Glutamatergic neuron (in vitro differentiated cells): ENCODE results near the gene MAT2A. TPM values are rescaled to one million over a fixed set of nuclear protein-coding genes. Genes with fewer than 3 reads are reported as not detected.

Experiments used
- DNase-seq: peaks from one replicate; pipeline ENCODE4 v3.0.0; 2022
- H3K27ac Mint-ChIP-seq: one replicate; pipeline ENCODE4 v1.8.0; 2020; ENCODE audit warnings: mild to moderate bottlenecking, mixed read lengths, inconsistent platforms; ENCODE audit not compliant: unreplicated experiment
- H3K27me3 Mint-ChIP-seq: one replicate; pipeline ENCODE4 v1.8.0; 2020; ENCODE audit warnings: mild to moderate bottlenecking, moderate library complexity, mixed read lengths, inconsistent platforms; ENCODE audit not compliant: unreplicated experiment
- H3K36me3 Mint-ChIP-seq: one replicate; pipeline ENCODE4 v1.8.0; 2020; ENCODE audit warnings: mild to moderate bottlenecking, mixed read lengths, inconsistent platforms; ENCODE audit not compliant: unreplicated experiment
- H3K4me1 Mint-ChIP-seq: one replicate; pipeline ENCODE4 v1.8.0; 2020; ENCODE audit warnings: mild to moderate bottlenecking, low read depth, mixed read lengths, inconsistent platforms; ENCODE audit not compliant: unreplicated experiment
- H3K4me3 Mint-ChIP-seq: one replicate; pipeline ENCODE4 v1.8.0; 2020; ENCODE audit warnings: mild to moderate bottlenecking, mixed read lengths, inconsistent platforms; ENCODE audit not compliant: unreplicated experiment
- H3K9me3 Mint-ChIP-seq: one replicate; pipeline ENCODE4 v1.8.0; 2020; ENCODE audit warnings: mild to moderate bottlenecking, moderate library complexity, mixed read lengths, inconsistent platforms; ENCODE audit not compliant: unreplicated experiment
- CTCF ChIP-seq: fragments of 200-600 bp; sonication (generic); IDR thresholded peaks from one replicate; pipeline ENCODE4 v1.5.0; 2021; ENCODE audit not compliant: partially characterized antibody, unreplicated experiment
- total RNA-seq: library from RNA; stranded (reverse); fragmentation: NEBNext Ultra II Directional; extraction: Animal tissue kit (Norgen Biotek cat#: 25700); gene quantifications from one replicate; pipeline ENCODE4 v1.2.1, GENCODE V29; 2021; ENCODE audit not compliant: unreplicated experiment

Gene MAT2A
- total RNA-seq, 1 donor from 2014 or later: 302 TPM

- Mint-ChIP-seq H3K4me3 (peak overlapping the region; percentile 89), H3K9me3 (peaks cover 16% of the 10 kb centered on the region), H3K27ac (peak overlapping the region; percentile 100), H3K36me3 (no peaks in the 10 kb centered on the region), H3K27me3 (peaks cover 12% of the 10 kb centered on the region), H3K4me1 (peaks cover 27% of the 10 kb centered on the region)
- DNase-seq: peak; percentile 71
- no peak for TF ChIP-seq CTCF
These were observed 1.1 kb upstream of the MAT2A start for GRCh38 chr2:85537600-85538506.

- peaks cover 41% of the 10 kb centered on the region for H3K4me1 Mint-ChIP-seq
These were observed 579 bp downstream of the MAT2A start for GRCh38 chr2:85539361-85540132.

GRCh38 chr2:85540133-85540648 lies 1.2 kb downstream of the MAT2A start:
- H3K27ac Mint-ChIP-seq: peak overlapping the region; percentile 91
- no peak for TF ChIP-seq CTCF
- peak overlapping the region; percentile 100 for H3K4me3 Mint-ChIP-seq
- no peak for DNase-seq
- H3K4me1 Mint-ChIP-seq: peaks cover 41% of the 10 kb centered on the region
- peaks cover 5% of the 10 kb centered on the region for H3K36me3 Mint-ChIP-seq
- H3K27me3 Mint-ChIP-seq: peaks cover 12% of the 10 kb centered on the region
- H3K9me3 Mint-ChIP-seq: peaks cover 17% of the 10 kb centered on the region

More at GRCh38 chr2:85539361-85540132, 579 bp downstream of the MAT2A start:
- peaks cover 12% of the 10 kb centered on the region for H3K27me3 Mint-ChIP-seq
- H3K9me3 Mint-ChIP-seq: peaks cover 16% of the 10 kb centered on the region
- H3K4me3 Mint-ChIP-seq: peak overlapping the region; percentile 100
- H3K36me3 Mint-ChIP-seq: peaks cover 5% of the 10 kb centered on the region
- H3K27ac Mint-ChIP-seq: peak overlapping the region; percentile 93
- peak; percentile 71 for DNase-seq
- TF ChIP-seq CTCF: no peak

- peaks cover 16% of the 10 kb centered on the region for H3K9me3 Mint-ChIP-seq
- peaks cover 12% of the 10 kb centered on the region for H3K27me3 Mint-ChIP-seq
- no peak for TF ChIP-seq CTCF
- peaks cover 5% of the 10 kb centered on the region for H3K36me3 Mint-ChIP-seq
- DNase-seq: no peak
- peaks cover 40% of the 10 kb centered on the region for H3K4me1 Mint-ChIP-seq
- H3K27ac Mint-ChIP-seq: peak overlapping the region; percentile 12
- H3K4me3 Mint-ChIP-seq: peak overlapping the region; percentile 100
These were observed 2.3 kb downstream of the MAT2A start for GRCh38 chr2:85541262-85541661.
